Neural progenitor cell (in vitro differentiated cells): Measurements from ENCODE around the gene LYRM2.

Experiments used
- EZH2phosphoT487 ChIP-seq: fragments of 200-600 bp; sonication (generic); IDR thresholded peaks from 2 replicates; pipeline ENCODE4 v1.6.1; 2017; ENCODE audit warnings: antibody characterized with exemption
- TF ChIP-seq, protein P1 (sequence below): fragments of 200-600 bp; sonication (generic); IDR thresholded peaks from 2 replicates; pipeline ENCODE4 v1.5.1; 2017; ENCODE audit warnings: antibody characterized with exemption, mild to moderate bottlenecking

DNA sequence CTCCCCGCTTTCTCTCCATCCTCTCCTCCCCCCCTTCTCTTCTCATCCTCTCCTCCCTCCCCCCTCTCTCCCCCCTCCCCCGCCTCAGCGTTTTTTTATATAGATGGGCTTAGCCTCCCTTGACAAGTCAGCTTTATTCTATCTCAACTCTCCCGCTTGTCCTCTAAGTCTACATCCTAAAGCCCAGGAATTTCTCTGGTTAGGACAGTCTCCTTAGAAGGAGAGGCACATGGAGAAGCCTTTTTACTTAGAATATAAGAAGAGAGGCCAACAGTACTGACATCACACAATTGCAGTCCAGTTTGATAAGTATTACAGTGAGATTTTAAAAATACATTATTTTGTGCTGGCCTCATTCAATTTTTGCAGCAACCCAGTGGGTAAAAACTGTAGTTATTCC is 83.5 kb downstream of the LYRM2 start:
- no peak for TF ChIP-seq EZH2phosphoT487
- TF ChIP-seq, protein P1, sequence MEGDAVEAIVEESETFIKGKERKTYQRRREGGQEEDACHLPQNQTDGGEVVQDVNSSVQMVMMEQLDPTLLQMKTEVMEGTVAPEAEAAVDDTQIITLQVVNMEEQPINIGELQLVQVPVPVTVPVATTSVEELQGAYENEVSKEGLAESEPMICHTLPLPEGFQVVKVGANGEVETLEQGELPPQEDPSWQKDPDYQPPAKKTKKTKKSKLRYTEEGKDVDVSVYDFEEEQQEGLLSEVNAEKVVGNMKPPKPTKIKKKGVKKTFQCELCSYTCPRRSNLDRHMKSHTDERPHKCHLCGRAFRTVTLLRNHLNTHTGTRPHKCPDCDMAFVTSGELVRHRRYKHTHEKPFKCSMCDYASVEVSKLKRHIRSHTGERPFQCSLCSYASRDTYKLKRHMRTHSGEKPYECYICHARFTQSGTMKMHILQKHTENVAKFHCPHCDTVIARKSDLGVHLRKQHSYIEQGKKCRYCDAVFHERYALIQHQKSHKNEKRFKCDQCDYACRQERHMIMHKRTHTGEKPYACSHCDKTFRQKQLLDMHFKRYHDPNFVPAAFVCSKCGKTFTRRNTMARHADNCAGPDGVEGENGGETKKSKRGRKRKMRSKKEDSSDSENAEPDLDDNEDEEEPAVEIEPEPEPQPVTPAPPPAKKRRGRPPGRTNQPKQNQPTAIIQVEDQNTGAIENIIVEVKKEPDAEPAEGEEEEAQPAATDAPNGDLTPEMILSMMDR = no peak
